Lower lobe of right lung (tissue), 2 donors: ENCODE measurements around the gene SLC25A27. TPM values are rescaled to one million over a fixed set of nuclear protein-coding genes. Genes with fewer than 3 reads are reported as not detected.

ENCODE experiments used
- ATAC-seq, 2 donors: fragments of 200-7000 bp; cut with Tn5 transposase; one replicate each; pipeline ENCODE4 v1.9.1; 2020 to 2022; ENCODE audit warnings: mild to moderate bottlenecking in 2 of 2, moderate library complexity in 2 of 2
- DNase-seq: peaks from one replicate; pipeline ENCODE4 v3.0.0-alpha.2; 2020
- H3K27ac ChIP-seq: fragments of 200-600 bp; one replicate; pipeline ENCODE4 v1.8.0; 2022
- H3K27me3 ChIP-seq: fragments of 200-600 bp; one replicate; pipeline ENCODE4 v1.8.0; 2022; ENCODE audit warnings: low read depth
- H3K36me3 ChIP-seq: fragments of 200-600 bp; one replicate; pipeline ENCODE4 v1.8.0; 2022; ENCODE audit warnings: mild to moderate bottlenecking
- H3K4me1 ChIP-seq: fragments of 200-600 bp; one replicate; pipeline ENCODE4 v1.8.0; 2022
- H3K4me3 ChIP-seq: fragments of 200-600 bp; one replicate; pipeline ENCODE4 v1.8.0; 2022; ENCODE audit warnings: mild to moderate bottlenecking
- H3K9me3 ChIP-seq: fragments of 200-600 bp; one replicate; pipeline ENCODE4 v1.8.0; 2022
- CTCF ChIP-seq: fragments of 200-600 bp; IDR thresholded peaks from one replicate; pipeline ENCODE4 v1.8.0; 2022; ENCODE audit warnings: antibody characterized with exemption, mild to moderate bottlenecking
- intact Hi-C: fragments of 100-400 bp; cut with DNase I; formaldehyde crosslinking; loops from one replicate; pipeline ENCODE4 v1.11.0; 2022
- total RNA-seq: library from RNA; stranded (reverse); fragmentation: NEBNext Ultra II Directional; extraction: Animal tissue kit (Norgen Biotek cat#: 25700); gene quantifications from one replicate; pipeline ENCODE4 v1.2.1, GENCODE V29; 2021
- donor health status: DM: no; HTN: yes; CAD: no; lungs with severe emphysema.

Gene SLC25A27
- total RNA-seq, 1 donor from 2014 or later: 19.1 TPM

- Histone ChIP-seq H3K36me3 (no peaks in the 10 kb centered on the region), H3K4me3 (peak overlapping the region; percentile 93), H3K4me1 (peaks cover 7% of the 10 kb centered on the region), H3K27ac (peak overlapping the region; percentile 76), H3K9me3 (no peaks in the 10 kb centered on the region), H3K27me3 (no peaks in the 10 kb centered on the region)
- no peak for DNase-seq
- no peak for ATAC-seq
- intact Hi-C loops: no loop called here
- no peak for TF ChIP-seq CTCF
Measured at GRCh38 chr6:46652232-46652602, 558 bp upstream of the SLC25A27 start.

GRCh38 chr6:46653439-46654195, 842 bp downstream of the SLC25A27 start:
- Histone ChIP-seq H3K36me3 (peaks cover 2% of the 10 kb centered on the region), H3K4me3 (peak overlapping the region; percentile 93), H3K9me3 (no peaks in the 10 kb centered on the region), H3K4me1 (peaks cover 7% of the 10 kb centered on the region), H3K27ac (peak overlapping the region; percentile 76), H3K27me3 (no peaks in the 10 kb centered on the region)
- no peak for DNase-seq
- TF ChIP-seq CTCF: no peak
- intact Hi-C loops: no loop called here
- ATAC-seq: no peak

- TF ChIP-seq CTCF: peak; percentile 7
- H3K4me1 ChIP-seq: peaks cover 7% of the 10 kb centered on the region
- no peak overlapping the region for H3K27ac ChIP-seq
- no peak for ATAC-seq
- intact Hi-C loops: no loop called here
- no peak overlapping the region for H3K4me3 ChIP-seq
- H3K9me3 ChIP-seq: no peaks in the 10 kb centered on the region
- H3K36me3 ChIP-seq: peaks cover 6% of the 10 kb centered on the region
- H3K27me3 ChIP-seq: no peaks in the 10 kb centered on the region
- no peak for DNase-seq
Measured at GRCh38 chr6:46655803-46656202, 3.0 kb downstream of the SLC25A27 start.

GRCh38 chr6:46657642-46658041, 4.9 kb downstream of the SLC25A27 start:
- TF ChIP-seq CTCF: no peak
- Histone ChIP-seq H3K4me1 (peaks cover 7% of the 10 kb centered on the region), H3K27me3 (no peaks in the 10 kb centered on the region), H3K4me3 (no peak overlapping the region), H3K9me3 (no peaks in the 10 kb centered on the region), H3K36me3 (peaks cover 6% of the 10 kb centered on the region), H3K27ac (no peak overlapping the region)
- DNase-seq (no peak), ATAC-seq (no peak)
- intact Hi-C loops: no loop called here

- ATAC-seq (no peak), DNase-seq (no peak)
- Histone ChIP-seq H3K27me3 (no peaks in the 10 kb centered on the region), H3K4me3 (no peak overlapping the region), H3K27ac (no peak overlapping the region), H3K36me3 (peaks cover 6% of the 10 kb centered on the region), H3K4me1 (no peaks in the 10 kb centered on the region), H3K9me3 (no peaks in the 10 kb centered on the region)
- intact Hi-C loops: no loop called here
- no peak for TF ChIP-seq CTCF
Measured at GRCh38 chr6:46661483-46661882, 8.7 kb downstream of the SLC25A27 start.
